H1 (cell line): ENCODE measurements around the gene BTBD18.

Experiments used
- HDAC2 ChIP-seq, 2 experiments: fragments of 300-600 bp in 1 of 2; sonication (generic) in 1 of 2; IDR thresholded peaks; 2 replicates each; pipeline ENCODE4 v1.6.1; 2011 to 2012; ENCODE audit warnings: low read depth in 2 of 2, low read length in 2 of 2, mild to moderate bottlenecking in 2 of 2, moderate library complexity in 2 of 2, borderline replicate concordance in 1 of 2, inconsistent platforms in 1 of 2
- POLR2A ChIP-seq, 2 experiments: IDR thresholded peaks; 1 replicate in 1 of 2; 2 replicates in 1 of 2; pipeline ENCODE4 v1.6.1; 2011; ENCODE audit warnings: low read depth in 2 of 2, low read length in 2 of 2, mild to moderate bottlenecking in 2 of 2; ENCODE audit errors: control extremely low read depth in 1 of 2
- TF ChIP-seq, protein P1 (sequence below), 3 experiments: IDR thresholded peaks; 1 replicate in 2 of 3; 2 replicates in 1 of 3; pipeline versions ENCODE4 v1.5.1 to v1.6.1; 2011; ENCODE audit warnings: low read length in 3 of 3, mild to moderate bottlenecking in 3 of 3, inconsistent platforms in 2 of 3, low read depth in 1 of 3, moderate library complexity in 1 of 3; ENCODE audit not compliant: insufficient read depth in 1 of 3; ENCODE audit errors: control extremely low read depth in 1 of 3
- TF ChIP-seq, protein P2 (sequence below): IDR thresholded peaks from 2 replicates; pipeline ENCODE4 v1.6.1; 2011; ENCODE audit warnings: low read depth, mild to moderate bottlenecking, low read length; ENCODE audit not compliant: insufficient read depth
- TF ChIP-seq, protein P3 (sequence below): IDR thresholded peaks from 2 replicates; pipeline ENCODE4 v1.6.1; 2011; ENCODE audit warnings: low read length, improper control_type of control experiment

DNA sequence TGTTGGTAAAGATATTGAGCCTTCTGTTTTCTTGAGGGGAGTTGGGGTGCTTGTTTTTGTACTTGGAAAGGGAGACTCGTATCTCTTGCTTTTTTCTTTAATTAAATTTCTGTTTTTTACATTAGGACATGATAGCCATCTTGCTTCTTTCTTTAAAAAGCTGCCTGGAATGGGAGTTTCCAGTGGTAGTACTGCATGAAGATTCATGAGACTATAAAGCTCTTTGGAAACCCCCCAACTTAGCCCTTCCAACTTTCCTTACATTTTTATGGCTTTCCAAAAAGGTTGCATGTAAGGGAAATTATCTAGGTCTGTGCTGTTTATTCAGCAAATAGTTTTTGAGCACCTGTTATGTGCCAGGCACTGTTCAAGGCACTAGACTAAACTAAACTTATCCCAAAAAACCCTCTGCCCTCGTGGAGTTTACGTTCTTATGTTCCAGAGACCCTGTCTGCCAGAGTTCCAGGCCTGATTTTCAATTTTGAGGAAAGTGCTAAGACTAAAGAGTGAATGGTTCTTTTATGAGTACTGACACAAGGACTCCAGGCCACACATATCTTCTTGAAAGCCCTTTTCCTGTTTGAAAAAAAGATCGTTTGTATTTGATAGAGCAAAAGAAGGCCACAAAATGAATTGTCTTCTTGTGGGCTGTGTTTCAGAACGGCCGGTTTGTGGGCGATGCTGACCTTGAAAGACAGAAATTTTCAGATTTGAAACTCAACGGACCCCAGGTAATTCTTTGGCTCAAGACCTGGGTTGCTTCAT lies 41.9 kb upstream of the BTBD18 start:
- TF ChIP-seq HDAC2 (IDR thresholded peaks at IDR 0.05; ENCODE audit: borderline replicate concordance in 1 of 2, low read depth in 2 of 2, low read length in 2 of 2): no peak
- TF ChIP-seq, protein P1, sequence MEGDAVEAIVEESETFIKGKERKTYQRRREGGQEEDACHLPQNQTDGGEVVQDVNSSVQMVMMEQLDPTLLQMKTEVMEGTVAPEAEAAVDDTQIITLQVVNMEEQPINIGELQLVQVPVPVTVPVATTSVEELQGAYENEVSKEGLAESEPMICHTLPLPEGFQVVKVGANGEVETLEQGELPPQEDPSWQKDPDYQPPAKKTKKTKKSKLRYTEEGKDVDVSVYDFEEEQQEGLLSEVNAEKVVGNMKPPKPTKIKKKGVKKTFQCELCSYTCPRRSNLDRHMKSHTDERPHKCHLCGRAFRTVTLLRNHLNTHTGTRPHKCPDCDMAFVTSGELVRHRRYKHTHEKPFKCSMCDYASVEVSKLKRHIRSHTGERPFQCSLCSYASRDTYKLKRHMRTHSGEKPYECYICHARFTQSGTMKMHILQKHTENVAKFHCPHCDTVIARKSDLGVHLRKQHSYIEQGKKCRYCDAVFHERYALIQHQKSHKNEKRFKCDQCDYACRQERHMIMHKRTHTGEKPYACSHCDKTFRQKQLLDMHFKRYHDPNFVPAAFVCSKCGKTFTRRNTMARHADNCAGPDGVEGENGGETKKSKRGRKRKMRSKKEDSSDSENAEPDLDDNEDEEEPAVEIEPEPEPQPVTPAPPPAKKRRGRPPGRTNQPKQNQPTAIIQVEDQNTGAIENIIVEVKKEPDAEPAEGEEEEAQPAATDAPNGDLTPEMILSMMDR (IDR thresholded peaks at IDR 0.05; ENCODE audit: control extremely low read depth in 1 of 3, insufficient read depth in 1 of 3, low read depth in 1 of 3, low read length in 3 of 3): no peak
- TF ChIP-seq, protein P2, sequence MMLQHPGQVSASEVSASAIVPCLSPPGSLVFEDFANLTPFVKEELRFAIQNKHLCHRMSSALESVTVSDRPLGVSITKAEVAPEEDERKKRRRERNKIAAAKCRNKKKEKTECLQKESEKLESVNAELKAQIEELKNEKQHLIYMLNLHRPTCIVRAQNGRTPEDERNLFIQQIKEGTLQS: no peak
- TF ChIP-seq POLR2A (IDR thresholded peaks at IDR 0.05; ENCODE audit: control extremely low read depth in 1 of 2, low read depth in 2 of 2, low read length in 2 of 2): no peak
- TF ChIP-seq, protein P3, sequence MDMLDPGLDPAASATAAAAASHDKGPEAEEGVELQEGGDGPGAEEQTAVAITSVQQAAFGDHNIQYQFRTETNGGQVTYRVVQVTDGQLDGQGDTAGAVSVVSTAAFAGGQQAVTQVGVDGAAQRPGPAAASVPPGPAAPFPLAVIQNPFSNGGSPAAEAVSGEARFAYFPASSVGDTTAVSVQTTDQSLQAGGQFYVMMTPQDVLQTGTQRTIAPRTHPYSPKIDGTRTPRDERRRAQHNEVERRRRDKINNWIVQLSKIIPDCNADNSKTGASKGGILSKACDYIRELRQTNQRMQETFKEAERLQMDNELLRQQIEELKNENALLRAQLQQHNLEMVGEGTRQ: no peak
